ENCODE measurements around the gene EIF2D.

The EIF2D gene

GRCh38 chr1:206554211-206554610 is 58.1 kb downstream of the EIF2D start:
- DNase-seq = no peak

- DNase-seq = no peak
These were observed 60.3 kb downstream of the EIF2D start for GRCh38 chr1:206551986-206552326.

- no peak for DNase-seq
These were observed 60.8 kb downstream of the EIF2D start for GRCh38 chr1:206551296-206551985.

- DNase-seq = no peak
These were observed 61.8 kb downstream of the EIF2D start for GRCh38 chr1:206550446-206550845.

GRCh38 chr1:206547104-206547503 is 65.2 kb downstream of the EIF2D start:
- no peak for DNase-seq

- DNase-seq = no peak
These were observed 66.9 kb downstream of the EIF2D start for GRCh38 chr1:206545351-206545750.

GRCh38 chr1:206544562-206545257 is 67.6 kb downstream of the EIF2D start:
- peak in 39 of 56 donors; percentile 5 to 76 (median 32) for DNase-seq
